Ovary (tissue), 3 donors: Measurements from ENCODE around the gene SLC6A9.

ENCODE experiments used
- CTCF ChIP-seq, 3 donors: fragments of 450-650 bp in 2 of 3; fragments of 200-600 bp in 1 of 3; IDR thresholded peaks; one replicate each; pipeline versions ENCODE4 v1.5.1 to v1.8.0; 2016 to 2022; ENCODE audit warnings: antibody characterized with exemption in 3 of 3, mild to moderate bottlenecking in 1 of 3
- POLR2A ChIP-seq: fragments of 450-650 bp; IDR thresholded peaks from one replicate; pipeline ENCODE4 v1.6.1; 2017; ENCODE audit warnings: antibody characterized with exemption, mild to moderate bottlenecking, moderate library complexity
- donor health status: DM: no; HTN: no; CAD: no.

- no peak for TF ChIP-seq POLR2A
- no peak for TF ChIP-seq CTCF (IDR thresholded peaks at IDR 0.05)
Measured at GRCh38 chr1:43980255-43981134, 50.8 kb downstream of the SLC6A9 start.
